H1 (cell line): ENCODE measurements around the gene GABARAPL1. TPM values are rescaled to one million over a fixed set of nuclear protein-coding genes. Genes with fewer than 3 reads are reported as not detected.

Source experiments
- CTCF ChIA-PET: fragments of 300-600 bp; sonication (Branson Sonifier 250); formaldehyde crosslinking; loops from one replicate; lab custom pipeline; 2021; ENCODE audit not compliant: partially characterized antibody; lab: Charles Lee
- POLR2A ChIA-PET: fragments of 300-600 bp; sonication (Branson Sonifier 250); formaldehyde crosslinking; loops from one replicate; lab custom pipeline; 2021; ENCODE audit warnings: inconsistent platforms; ENCODE audit not compliant: partially characterized antibody; lab: Charles Lee
- DNase-seq, 2 experiments: peaks; one replicate each; pipeline versions ENCODE4 v3.0.0 to v3.0.0-alpha.2; 2010 to 2022; ENCODE audit warnings: low spot score in 2 of 2, low read depth in 1 of 2, mixed read lengths in 1 of 2
- FAIRE-seq: peaks from 2 replicates; lab custom pipeline; 2011; peaks lifted over from hg19 to GRCh38; lab: Jason Lieb, UNC
- H2AFZ ChIP-seq: 2 replicates; pipeline ENCODE4 v1.8.1; 2012; ENCODE audit warnings: low read length, inconsistent platforms
- H2AK5ac ChIP-seq: 2 replicates; pipeline ENCODE4 v1.6.1; 2013; ENCODE audit warnings: low read depth, low read length
- H2BK120ac ChIP-seq: replicated peaks from 2 replicates; pipeline ENCODE3; 2013; ENCODE audit warnings: low read depth, low read length, inconsistent platforms
- H2BK12ac ChIP-seq: 2 replicates; pipeline ENCODE4 v1.6.1; 2013; ENCODE audit warnings: low read depth, low read length
- H2BK15ac ChIP-seq: 2 replicates; pipeline ENCODE4 v1.6.1; 2013; ENCODE audit warnings: low read length
- H2BK20ac ChIP-seq: 2 replicates; pipeline ENCODE4 v1.6.1; 2013; ENCODE audit warnings: low read length
- H2BK5ac ChIP-seq: 2 replicates; pipeline ENCODE4 v1.6.1; 2013; ENCODE audit warnings: low read depth, low read length
- H3K14ac ChIP-seq: 2 replicates; pipeline ENCODE4 v1.6.1; 2013; ENCODE audit warnings: inconsistent platforms; ENCODE audit not compliant: insufficient read length
- H3K18ac ChIP-seq: 2 replicates; pipeline ENCODE4 v1.6.1; 2013; ENCODE audit warnings: low read length; ENCODE audit errors: extremely low read depth
- H3K23ac ChIP-seq: 2 replicates; pipeline ENCODE4 v1.6.1; 2013; ENCODE audit warnings: inconsistent platforms; ENCODE audit not compliant: insufficient read length
- H3K23me2 ChIP-seq: 2 replicates; pipeline ENCODE4 v1.6.1; 2013; ENCODE audit warnings: low read depth, low read length
- H3K27ac ChIP-seq: 2 replicates; pipeline ENCODE4 v1.6.1; 2011; ENCODE audit warnings: low read depth, low read length, inconsistent platforms
- H3K27me3 ChIP-seq, 4 experiments: replicated peaks in 1 of 4; 1 replicate in 1 of 4; 2 replicates in 3 of 4; pipeline versions ENCODE4 v1.6.1 to v1.8.1; 2011 to 2013; ENCODE audit warnings: low read length in 3 of 4, mild to moderate bottlenecking in 3 of 4, inconsistent platforms in 2 of 4, mixed read lengths in 2 of 4, moderate library complexity in 1 of 4; ENCODE audit not compliant: control insufficient read depth in 3 of 4, insufficient read depth in 3 of 4; ENCODE audit errors: extremely low read depth in 1 of 4
- H3K36me3 ChIP-seq, 4 experiments: 2 replicates each; pipeline versions ENCODE4 v1.6.1 to v1.8.1; 2011 to 2013; ENCODE audit warnings: mild to moderate bottlenecking in 4 of 4, low read length in 3 of 4, moderate library complexity in 2 of 4, control low read depth in 1 of 4, inconsistent platforms in 1 of 4; ENCODE audit not compliant: insufficient read depth in 4 of 4, control insufficient read depth in 2 of 4
- H3K4ac ChIP-seq: replicated peaks from 2 replicates; pipeline ENCODE3; 2013; ENCODE audit warnings: low read length, low read depth, mixed read lengths, inconsistent platforms; ENCODE audit not compliant: insufficient read length
- H3K4me1 ChIP-seq, 4 experiments: replicated peaks in 1 of 4; 1 replicate in 1 of 4; 2 replicates in 3 of 4; pipeline versions ENCODE4 v1.6.1 to v1.8.1; 2011 to 2013; ENCODE audit warnings: low read length in 3 of 4, inconsistent platforms in 2 of 4, mixed read lengths in 1 of 4; ENCODE audit not compliant: insufficient read depth in 4 of 4, control insufficient read depth in 3 of 4
- H3K4me2 ChIP-seq, 2 experiments: 2 replicates each; pipeline versions ENCODE4 v1.6.1 to v1.8.1; 2011 to 2013; ENCODE audit warnings: low read depth in 2 of 2, low read length in 2 of 2, control low read depth in 1 of 2, inconsistent platforms in 1 of 2, mild to moderate bottlenecking in 1 of 2; ENCODE audit not compliant: insufficient read depth in 1 of 2
- H3K4me3 ChIP-seq, 4 experiments: fragments of 200-600, 300-600 bp in 1 of 4; sonication (generic), shearing (Covaris generic), sonication (Bioruptor Twin) in 1 of 4; 2 replicates each; pipeline versions ENCODE4 v1.5.1 to v1.8.1; 2011 to 2016; ENCODE audit warnings: low read length in 4 of 4, low read depth in 3 of 4, control low read depth in 2 of 4, inconsistent platforms in 2 of 4, mild to moderate bottlenecking in 2 of 4, mixed read lengths in 1 of 4, moderate library complexity in 1 of 4; ENCODE audit not compliant: insufficient read depth in 2 of 4; ENCODE audit errors: extremely low read depth in 1 of 4
- H3K56ac ChIP-seq: replicated peaks from 2 replicates; pipeline ENCODE3; 2013; ENCODE audit warnings: low read depth, mild to moderate bottlenecking, mixed read lengths, low read length, inconsistent platforms; ENCODE audit not compliant: insufficient read length
- H3K79me1 ChIP-seq: 2 replicates; pipeline ENCODE4 v1.6.1; 2013; ENCODE audit warnings: low read depth, low read length, control low read depth
- H3K79me2 ChIP-seq, 2 experiments: 2 replicates each; pipeline versions ENCODE4 v1.6.1 to v1.8.1; 2012 to 2013; ENCODE audit warnings: low read length in 2 of 2, mild to moderate bottlenecking in 2 of 2, inconsistent platforms in 1 of 2; ENCODE audit not compliant: insufficient read depth in 2 of 2, control insufficient read depth in 1 of 2
- H3K9ac ChIP-seq, 4 experiments: replicated peaks in 1 of 4; 1 replicate in 1 of 4; 2 replicates in 3 of 4; pipeline versions ENCODE4 v1.6.1 to v1.8.1; 2011 to 2013; ENCODE audit warnings: low read depth in 3 of 4, low read length in 3 of 4, control low read depth in 2 of 4, mild to moderate bottlenecking in 2 of 4, moderate library complexity in 2 of 4, inconsistent platforms in 1 of 4; ENCODE audit errors: extremely low read depth in 1 of 4
- H3K9me3 ChIP-seq, 2 experiments: 2 replicates each; pipeline versions ENCODE4 v1.6.1 to v1.8.1; 2012 to 2013; ENCODE audit warnings: mild to moderate bottlenecking in 2 of 2, moderate library complexity in 2 of 2, control low read depth in 1 of 2, inconsistent platforms in 1 of 2, low read depth in 1 of 2, low read length in 1 of 2, mixed read lengths in 1 of 2; ENCODE audit not compliant: insufficient read depth in 2 of 2
- H4K20me1 ChIP-seq, 2 experiments: replicated peaks in 1 of 2; 2 replicates each; pipeline versions ENCODE3 to v1.8.1; 2011 to 2013; ENCODE audit warnings: inconsistent platforms in 2 of 2, low read length in 2 of 2, mild to moderate bottlenecking in 1 of 2; ENCODE audit not compliant: insufficient read depth in 2 of 2, control insufficient read depth in 1 of 2
- H4K5ac ChIP-seq: 2 replicates; pipeline ENCODE4 v1.6.1; 2013; ENCODE audit warnings: low read length, low read depth, mixed read lengths, inconsistent platforms; ENCODE audit not compliant: insufficient read length
- H4K8ac ChIP-seq: 2 replicates; pipeline ENCODE4 v1.8.0; 2013; ENCODE audit warnings: mild to moderate bottlenecking, moderate library complexity, low read length, inconsistent platforms; ENCODE audit not compliant: insufficient read depth; ENCODE audit errors: extremely low read depth
- H4K91ac ChIP-seq: replicated peaks from 2 replicates; pipeline ENCODE3; 2013; ENCODE audit warnings: low read length, mixed read lengths, inconsistent platforms; ENCODE audit not compliant: insufficient read length
- ASH2L ChIP-seq: fragments of 200-600, 300-600 bp; sonication (generic); IDR thresholded peaks from one replicate; pipeline ENCODE4 v1.7.1; 2017; ENCODE audit warnings: low read length
- BACH1 ChIP-seq: IDR thresholded peaks from 2 replicates; pipeline ENCODE4 v1.6.1; 2012; ENCODE audit warnings: low read length, improper control_type of control experiment
- HDAC6 ChIP-seq: IDR thresholded peaks from one replicate; pipeline ENCODE4 v1.7.1; 2012; ENCODE audit warnings: low read depth, mild to moderate bottlenecking, inconsistent platforms, low read length, moderate library complexity
- KDM4A ChIP-seq: IDR thresholded peaks from one replicate; pipeline ENCODE4 v1.7.1; 2012; ENCODE audit warnings: low read depth, mild to moderate bottlenecking, moderate library complexity, low read length, inconsistent platforms; ENCODE audit not compliant: severe bottlenecking
- NANOG ChIP-seq: IDR thresholded peaks from 2 replicates; pipeline ENCODE4 v1.6.1; 2011; ENCODE audit warnings: low read length, low read depth, mild to moderate bottlenecking, inconsistent platforms; ENCODE audit not compliant: insufficient read depth, poor library complexity, severe bottlenecking
- SIX5 ChIP-seq: IDR thresholded peaks from 2 replicates; pipeline ENCODE4 v1.6.1; 2011; ENCODE audit warnings: mild to moderate bottlenecking, low read depth, low read length
- SP1 ChIP-seq: IDR thresholded peaks from 2 replicates; pipeline ENCODE4 v1.6.1; 2011; ENCODE audit warnings: low read depth, low read length
- TCF12 ChIP-seq: IDR thresholded peaks from 2 replicates; pipeline ENCODE4 v1.6.1; 2011; ENCODE audit warnings: low read depth, mild to moderate bottlenecking, low read length
- WGBS, 2 experiments: shearing (Covaris generic) in 1 of 2; methylation state at CpG; one replicate each; pipeline versions ENCODE4 v1.1.6 to v1.1.7; 2013 to 2015; ENCODE audit warnings: low lambda C conversion rate in 2 of 2, mixed read lengths in 2 of 2, inconsistent platforms in 1 of 2, low coverage in 1 of 2, missing lambda C conversion rate in 1 of 2; ENCODE audit not compliant: insufficient replicate concordance in 2 of 2, insufficient coverage in 1 of 2, insufficient read length in 1 of 2; ENCODE audit errors: extremely low coverage in 1 of 2, missing lambda C conversion rate in 1 of 2; 5-methylcytosine and 5-hydroxymethylcytosine counted together
- polyA plus RNA-seq, 7 experiments: library from polyadenylated mRNA; depleted of rRNA in 3 of 7; stranded (reverse) in 5 of 7; unstranded in 2 of 7; fragments of >200 nt in 5 of 7; fragments of 200-250 nt in 2 of 7; gene quantifications; 1 replicate in 5 of 7; 2 replicates in 1 of 7; 4 replicates in 1 of 7; pipeline versions ENCODE4 v1.2.1 to v1.2.3, GENCODE V29; 2011 to 2013; ENCODE audit warnings: missing spikeins in 2 of 7, mixed read lengths in 2 of 7
- total RNA-seq: library from RNA; stranded (reverse); fragmentation: NEBNext Ultra II Directional; extraction: Animal tissue kit (Norgen Biotek cat#: 25700); gene quantifications from 2 replicates; pipeline ENCODE4 v1.2.1, GENCODE V29; 2021
- TF ChIP-seq, protein P1 (sequence below), 3 experiments: IDR thresholded peaks; 1 replicate in 2 of 3; 2 replicates in 1 of 3; pipeline versions ENCODE4 v1.5.1 to v1.6.1; 2011; ENCODE audit warnings: low read length in 3 of 3, mild to moderate bottlenecking in 3 of 3, inconsistent platforms in 2 of 3, low read depth in 1 of 3, moderate library complexity in 1 of 3; ENCODE audit not compliant: insufficient read depth in 1 of 3; ENCODE audit errors: control extremely low read depth in 1 of 3

The GABARAPL1 gene
- total and polyA plus RNA-seq, 2 of the 8 experiments (the other 6 are each of a cell fraction or from before 2014, with no cell fraction given): 56.1 to 87.9 TPM

DNA sequence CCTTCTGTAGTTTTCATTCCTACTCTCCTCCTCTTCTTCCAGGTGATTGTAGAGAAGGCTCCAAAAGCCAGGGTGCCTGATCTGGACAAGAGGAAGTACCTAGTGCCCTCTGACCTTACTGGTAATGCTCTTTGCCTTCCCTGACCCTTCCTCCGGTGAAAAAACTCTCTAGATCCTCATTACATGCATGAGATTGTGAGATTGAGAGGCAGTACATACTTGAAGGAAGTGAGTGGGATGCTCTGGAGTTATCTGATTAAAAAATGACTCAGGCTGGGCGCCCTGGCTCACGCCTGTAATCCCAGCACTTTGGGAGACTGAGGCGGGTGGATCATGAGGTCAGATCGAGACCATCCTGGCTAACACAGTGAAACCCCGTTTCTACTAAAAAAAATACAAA, 5.3 kb downstream of the GABARAPL1 start:
- H3K27ac ChIP-seq: no peak overlapping the region
- no peak overlapping the region for H4K8ac ChIP-seq
- no peak overlapping the region for H3K14ac ChIP-seq
- H3K79me2 ChIP-seq: peaks cover 0 to 38% of the 10 kb centered on the region in 2 experiments; a peak in 3 of 4 replicates
- H3K4me1 ChIP-seq: peaks cover 0 to 10% (median 3%) of the 10 kb centered on the region in 4 experiments; a peak in 5 of 7 replicates
- ChIA-PET POLR2A (no interaction called here), CTCF (interaction anchor here (1.8 kb wide), 1 partner anchor 18 kb away, joined by 4 read pairs; no protein-coding TSS in a partner anchor)
- DNase-seq (no peak), FAIRE-seq (no peak)
- H2BK120ac ChIP-seq: no peak overlapping the region
- no peak overlapping the region for H3K23ac ChIP-seq
- peaks cover 0 to 2% of the 10 kb centered on the region in 2 experiments for H4K20me1 ChIP-seq
- no peak overlapping the region for H3K18ac ChIP-seq
- H3K56ac ChIP-seq: no peak overlapping the region
- 89% methylated on average over 6 of the region's 6 CpGs; no CpG with 5 or more reads in 1 of the 2 experiments for WGBS, 2 experiments
- no peaks in the 10 kb centered on the region for H3K9me3 ChIP-seq
- H3K36me3 ChIP-seq: peaks cover 13 to 40% (median 33%) of the 10 kb centered on the region in 4 experiments
- no peak overlapping the region for H3K4me2 ChIP-seq
- no peak overlapping the region for H2BK15ac ChIP-seq
- H3K4ac ChIP-seq: no peak overlapping the region
- peaks cover 8% of the 10 kb centered on the region for H3K23me2 ChIP-seq
- peaks cover 2% of the 10 kb centered on the region; the same call in 1 of the 2 replicates for H3K79me1 ChIP-seq
- H3K27me3 ChIP-seq: no peaks in the 10 kb centered on the region
- H2BK5ac ChIP-seq: no peak overlapping the region
- no peak overlapping the region for H3K9ac ChIP-seq
- no peak overlapping the region for H3K4me3 ChIP-seq
- no peak overlapping the region for H2AK5ac ChIP-seq
- no peak overlapping the region for H2BK12ac ChIP-seq
- no peak overlapping the region for H2AFZ ChIP-seq
- H2BK20ac ChIP-seq: no peak overlapping the region
- H4K5ac ChIP-seq: no peak overlapping the region
- no peak overlapping the region for H4K91ac ChIP-seq
- TF ChIP-seq, protein P1, sequence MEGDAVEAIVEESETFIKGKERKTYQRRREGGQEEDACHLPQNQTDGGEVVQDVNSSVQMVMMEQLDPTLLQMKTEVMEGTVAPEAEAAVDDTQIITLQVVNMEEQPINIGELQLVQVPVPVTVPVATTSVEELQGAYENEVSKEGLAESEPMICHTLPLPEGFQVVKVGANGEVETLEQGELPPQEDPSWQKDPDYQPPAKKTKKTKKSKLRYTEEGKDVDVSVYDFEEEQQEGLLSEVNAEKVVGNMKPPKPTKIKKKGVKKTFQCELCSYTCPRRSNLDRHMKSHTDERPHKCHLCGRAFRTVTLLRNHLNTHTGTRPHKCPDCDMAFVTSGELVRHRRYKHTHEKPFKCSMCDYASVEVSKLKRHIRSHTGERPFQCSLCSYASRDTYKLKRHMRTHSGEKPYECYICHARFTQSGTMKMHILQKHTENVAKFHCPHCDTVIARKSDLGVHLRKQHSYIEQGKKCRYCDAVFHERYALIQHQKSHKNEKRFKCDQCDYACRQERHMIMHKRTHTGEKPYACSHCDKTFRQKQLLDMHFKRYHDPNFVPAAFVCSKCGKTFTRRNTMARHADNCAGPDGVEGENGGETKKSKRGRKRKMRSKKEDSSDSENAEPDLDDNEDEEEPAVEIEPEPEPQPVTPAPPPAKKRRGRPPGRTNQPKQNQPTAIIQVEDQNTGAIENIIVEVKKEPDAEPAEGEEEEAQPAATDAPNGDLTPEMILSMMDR (IDR thresholded peaks at IDR 0.05; ENCODE audit: control extremely low read depth in 1 of 3, insufficient read depth in 1 of 3, low read depth in 1 of 3, low read length in 3 of 3): no peak
- TF ChIP-seq ASH2L (no peak), TCF12 (no peak), SP1 (no peak), KDM4A (no peak), BACH1 (no peak), SIX5 (no peak), NANOG (no peak), HDAC6 (no peak)
